OCI-LY1 (cell line): ENCODE measurements around the gene DALRD3.

Experiments
- H2AFZ ChIP-seq: fragments of 200-600 bp; sonication (generic), shearing (Covaris generic); 2 replicates; pipeline ENCODE4 v1.6.0; 2014; ENCODE audit warnings: antibody characterized with exemption, mild to moderate bottlenecking, low read length
- H3F3A ChIP-seq: fragments of 200-600 bp; sonication (generic), shearing (Covaris generic); 2 replicates; pipeline ENCODE4 v1.6.0; 2014; ENCODE audit warnings: mild to moderate bottlenecking, antibody characterized with exemption, low read length, moderate library complexity; ENCODE audit not compliant: insufficient read depth
- H3K27ac ChIP-seq: fragments of 200-600 bp; sonication (generic); 2 replicates; pipeline ENCODE4 v1.5.1; 2014; ENCODE audit warnings: low read length, mixed run types, mild to moderate bottlenecking, low read depth; ENCODE audit not compliant: poor library complexity, severe bottlenecking
- H3K27me3 ChIP-seq: fragments of 200-600 bp; sonication (generic); 2 replicates; pipeline ENCODE4 v1.6.0; 2014; ENCODE audit warnings: antibody characterized with exemption, mild to moderate bottlenecking, low read length, moderate library complexity; ENCODE audit not compliant: insufficient read depth
- H3K36me3 ChIP-seq: fragments of 200-600 bp; sonication (generic); 2 replicates; pipeline ENCODE4 v1.6.1; 2014; ENCODE audit warnings: mild to moderate bottlenecking, antibody characterized with exemption, low read length, moderate library complexity, mixed read lengths; ENCODE audit not compliant: insufficient read depth
- H3K4me1 ChIP-seq: fragments of 200-600 bp; sonication (generic); 2 replicates; pipeline ENCODE4 v1.5.1; 2014; ENCODE audit warnings: mild to moderate bottlenecking, low read length, moderate library complexity; ENCODE audit not compliant: insufficient read depth, severe bottlenecking
- H3K4me2 ChIP-seq: fragments of 200-600 bp; sonication (generic), shearing (Covaris generic); 2 replicates; pipeline ENCODE4 v1.6.1; 2014; ENCODE audit warnings: low read length
- H3K4me3 ChIP-seq: fragments of 200-600 bp; sonication (generic); 2 replicates; pipeline ENCODE4 v1.5.1; 2014; ENCODE audit warnings: low read length, low read depth, mild to moderate bottlenecking, mixed read lengths; ENCODE audit not compliant: poor library complexity, severe bottlenecking
- H3K79me2 ChIP-seq: fragments of 200-600 bp; shearing (Covaris generic); 2 replicates; pipeline ENCODE4 v1.6.1; 2016; ENCODE audit warnings: mixed run types, low read length, mixed read lengths; ENCODE audit not compliant: insufficient read depth
- H3K9ac ChIP-seq: fragments of 200-600 bp; sonication (generic), shearing (Covaris generic); 2 replicates; pipeline ENCODE4 v1.6.1; 2014; ENCODE audit warnings: mild to moderate bottlenecking, low read length, mixed read lengths
- H3K9me2 ChIP-seq: fragments of 200-600 bp; sonication (generic), shearing (Covaris generic); 2 replicates; pipeline ENCODE4 v1.6.1; 2014; ENCODE audit warnings: low read depth, mild to moderate bottlenecking, low read length, mixed read lengths
- H3K9me3 ChIP-seq: fragments of 200-600 bp; shearing (Covaris generic); 2 replicates; pipeline ENCODE4 v1.6.1; 2014; ENCODE audit warnings: low read length, mixed read lengths
- H4K20me1 ChIP-seq: fragments of 200-600 bp; sonication (generic), shearing (Covaris generic); 2 replicates; pipeline ENCODE4 v1.6.0; 2016; ENCODE audit warnings: mild to moderate bottlenecking, low read length; ENCODE audit not compliant: insufficient read depth
- EZH2 ChIP-seq: fragments of 200-600 bp; sonication (generic), shearing (Covaris generic); IDR thresholded peaks from 2 replicates; pipeline ENCODE4 v1.8.0; 2017; ENCODE audit warnings: borderline replicate concordance, mixed run types, mild to moderate bottlenecking, antibody characterized with exemption, low read length, moderate library complexity, mixed read lengths
- TF ChIP-seq, protein P1 (sequence below): fragments of 200-600 bp; sonication (generic), shearing (Covaris generic); IDR thresholded peaks from 2 replicates; pipeline ENCODE4 v1.5.1; 2017; ENCODE audit warnings: mild to moderate bottlenecking, antibody characterized with exemption, low read length, moderate library complexity, mixed read lengths

The DALRD3 gene

DNA sequence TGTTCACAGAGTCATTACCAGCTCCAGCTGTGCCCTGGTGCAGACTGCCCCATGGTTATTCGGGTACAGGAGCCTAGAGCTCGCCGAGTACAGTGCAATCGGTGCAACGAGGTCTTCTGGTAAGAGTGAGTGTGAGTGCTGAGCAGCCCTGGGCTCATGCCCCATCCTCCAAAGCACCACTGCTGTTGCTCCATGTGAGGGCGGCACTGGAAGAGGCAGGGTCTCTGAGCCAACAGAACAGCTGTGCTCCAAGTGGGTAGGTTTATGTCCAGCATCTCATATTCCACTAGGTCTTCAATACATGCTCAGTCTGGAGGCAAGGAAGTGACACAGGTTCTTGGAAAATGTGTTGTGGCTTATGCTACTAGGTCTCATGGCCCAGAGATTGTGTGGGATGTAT, 47.8 kb downstream of the DALRD3 start:
- Histone ChIP-seq H3K79me2 (no peaks in the 10 kb centered on the region), H3K4me1 (no peaks in the 10 kb centered on the region), H4K20me1 (no peaks in the 10 kb centered on the region), H3K4me3 (no peak overlapping the region), H2AFZ (no peak overlapping the region), H3K4me2 (no peak overlapping the region), H3K36me3 (peaks cover 93% of the 10 kb centered on the region), H3K9me3 (no peaks in the 10 kb centered on the region), H3K27me3 (no peaks in the 10 kb centered on the region), H3F3A (no peaks in the 10 kb centered on the region), H3K9me2 (no peaks in the 10 kb centered on the region), H3K9ac (no peak overlapping the region), H3K27ac (no peak overlapping the region)
- TF ChIP-seq, protein P1, sequence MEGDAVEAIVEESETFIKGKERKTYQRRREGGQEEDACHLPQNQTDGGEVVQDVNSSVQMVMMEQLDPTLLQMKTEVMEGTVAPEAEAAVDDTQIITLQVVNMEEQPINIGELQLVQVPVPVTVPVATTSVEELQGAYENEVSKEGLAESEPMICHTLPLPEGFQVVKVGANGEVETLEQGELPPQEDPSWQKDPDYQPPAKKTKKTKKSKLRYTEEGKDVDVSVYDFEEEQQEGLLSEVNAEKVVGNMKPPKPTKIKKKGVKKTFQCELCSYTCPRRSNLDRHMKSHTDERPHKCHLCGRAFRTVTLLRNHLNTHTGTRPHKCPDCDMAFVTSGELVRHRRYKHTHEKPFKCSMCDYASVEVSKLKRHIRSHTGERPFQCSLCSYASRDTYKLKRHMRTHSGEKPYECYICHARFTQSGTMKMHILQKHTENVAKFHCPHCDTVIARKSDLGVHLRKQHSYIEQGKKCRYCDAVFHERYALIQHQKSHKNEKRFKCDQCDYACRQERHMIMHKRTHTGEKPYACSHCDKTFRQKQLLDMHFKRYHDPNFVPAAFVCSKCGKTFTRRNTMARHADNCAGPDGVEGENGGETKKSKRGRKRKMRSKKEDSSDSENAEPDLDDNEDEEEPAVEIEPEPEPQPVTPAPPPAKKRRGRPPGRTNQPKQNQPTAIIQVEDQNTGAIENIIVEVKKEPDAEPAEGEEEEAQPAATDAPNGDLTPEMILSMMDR: no peak
- no peak for TF ChIP-seq EZH2

DNA sequence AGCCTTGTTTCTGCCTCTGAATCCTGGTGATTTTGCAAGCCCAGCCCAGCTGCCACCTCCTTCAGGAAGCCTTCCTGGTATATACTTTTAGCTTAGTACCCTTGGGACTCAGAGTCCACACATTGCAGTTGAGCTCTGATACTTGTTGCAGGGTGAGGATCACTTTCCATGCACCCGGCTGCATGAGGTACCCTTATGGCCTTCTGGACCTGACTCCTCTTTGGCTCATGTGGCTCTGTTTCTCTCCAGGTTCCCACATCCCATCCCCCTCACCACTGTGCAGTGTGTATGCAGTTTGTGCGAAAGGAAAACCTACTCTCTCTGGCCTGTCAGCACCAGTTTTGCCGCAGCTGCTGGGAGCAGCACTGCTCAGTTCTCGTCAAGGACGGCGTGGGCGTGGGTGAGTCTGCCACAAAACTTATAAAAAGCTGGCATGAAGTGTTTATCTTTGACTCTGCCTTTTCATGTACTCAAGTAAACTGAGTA, 51.5 kb downstream of the DALRD3 start:
- Histone ChIP-seq H3F3A (no peaks in the 10 kb centered on the region), H3K9ac (no peak overlapping the region), H3K36me3 (peaks cover 88% of the 10 kb centered on the region), H3K9me3 (no peaks in the 10 kb centered on the region), H2AFZ (no peak overlapping the region), H3K79me2 (no peaks in the 10 kb centered on the region), H3K9me2 (no peaks in the 10 kb centered on the region), H3K4me2 (no peak overlapping the region), H3K4me1 (no peaks in the 10 kb centered on the region), H3K4me3 (no peak overlapping the region), H4K20me1 (no peaks in the 10 kb centered on the region), H3K27me3 (no peaks in the 10 kb centered on the region), H3K27ac (no peak overlapping the region)
- TF ChIP-seq EZH2: no peak
- TF ChIP-seq, protein P1: no peak

GRCh38 chr3:48966367-48966766, 52.0 kb downstream of the DALRD3 start:
- H3K4me1 ChIP-seq: no peaks in the 10 kb centered on the region
- peaks cover 88% of the 10 kb centered on the region for H3K36me3 ChIP-seq
- TF ChIP-seq, protein P1: no peak
- TF ChIP-seq EZH2: no peak
- H3K9me3 ChIP-seq: no peaks in the 10 kb centered on the region
- no peaks in the 10 kb centered on the region for H4K20me1 ChIP-seq
- no peaks in the 10 kb centered on the region for H3F3A ChIP-seq
- no peak overlapping the region for H3K4me3 ChIP-seq
- H3K9ac ChIP-seq: no peak overlapping the region
- H3K27me3 ChIP-seq: no peaks in the 10 kb centered on the region
- H2AFZ ChIP-seq: no peak overlapping the region
- H3K4me2 ChIP-seq: no peak overlapping the region
- H3K79me2 ChIP-seq: no peaks in the 10 kb centered on the region
- no peaks in the 10 kb centered on the region for H3K9me2 ChIP-seq
- H3K27ac ChIP-seq: no peak overlapping the region
